SK-MEL-5 (cell line): ENCODE results near the gene ABHD10. TPM values are rescaled to one million over a fixed set of nuclear protein-coding genes. Genes with fewer than 3 reads are reported as not detected.

ENCODE experiments used
- DNase-seq: peaks from one replicate; pipeline ENCODE4 v3.0.0-alpha.2; 2016; ENCODE audit warnings: low read depth, low spot score
- in situ Hi-C: cut with HindIII; loops from 2 replicates; pipeline ENCODE4 v1.10.0; 2016; ENCODE audit warnings: low sequenced_read_pairs, high pct_unique_total_duplicates, low pct_unique_long_range_greater_than_20kb
- total RNA-seq: library from RNA; depleted of rRNA; stranded (reverse); fragments of >200 nt; shearing (Covaris generic); gene quantifications from 2 replicates; pipeline ENCODE4 v1.2.3, GENCODE V29; 2014

The ABHD10 gene
- total RNA-seq, 1 experiment from 2014 or later: 66.4 TPM

DNA sequence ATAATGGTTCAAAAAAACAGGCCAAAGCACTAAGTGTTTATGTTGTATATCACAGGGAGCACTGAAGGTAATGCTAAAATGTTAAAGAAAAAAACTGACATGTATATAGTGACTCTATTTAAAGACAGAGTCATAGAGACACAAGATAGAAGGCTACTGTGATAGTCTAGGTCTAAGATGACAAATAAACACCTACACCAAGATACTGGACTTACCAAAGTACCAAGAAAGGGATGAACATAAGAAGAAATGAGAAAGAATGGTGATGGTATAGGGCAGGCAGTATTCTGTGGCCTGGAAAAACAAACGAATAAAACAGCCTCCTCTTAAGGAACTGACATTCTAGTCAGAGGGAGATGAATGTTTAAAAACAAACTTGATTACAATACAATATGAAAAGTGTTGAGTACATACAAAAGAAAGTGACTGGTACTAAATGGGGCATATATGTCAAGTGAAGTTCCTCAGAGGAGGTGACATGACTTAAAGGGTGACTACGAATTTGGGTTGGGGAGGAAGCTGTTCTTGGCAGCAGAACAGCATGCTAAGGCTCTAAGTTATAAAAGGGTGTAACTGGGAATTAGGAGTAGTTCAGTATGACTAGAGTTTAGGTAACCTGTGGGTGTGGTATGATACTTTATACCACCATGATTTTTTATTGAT, 5.9 kb downstream of the ABHD10 start:
- no peak for DNase-seq
- in situ Hi-C loops: no loop called here

DNA sequence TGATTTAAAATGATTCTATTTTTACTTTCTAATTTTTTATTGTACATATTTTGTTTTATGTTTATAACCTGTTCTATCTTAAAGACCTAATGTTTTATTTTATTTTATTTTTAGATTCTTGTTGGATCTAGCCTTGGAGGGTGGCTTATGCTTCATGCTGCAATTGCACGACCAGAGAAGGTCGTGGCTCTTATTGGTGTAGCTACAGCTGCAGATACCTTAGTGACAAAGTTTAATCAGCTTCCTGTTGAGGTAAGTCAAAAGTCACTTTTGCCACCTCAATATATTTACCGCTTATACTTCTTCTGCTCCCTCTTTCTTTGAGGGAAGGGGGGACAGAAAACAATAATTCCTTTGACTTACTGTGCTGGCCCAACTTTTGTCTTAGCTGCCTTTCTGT, 8.0 kb downstream of the ABHD10 start:
- in situ Hi-C loops: no loop called here
- DNase-seq: no peak

DNA sequence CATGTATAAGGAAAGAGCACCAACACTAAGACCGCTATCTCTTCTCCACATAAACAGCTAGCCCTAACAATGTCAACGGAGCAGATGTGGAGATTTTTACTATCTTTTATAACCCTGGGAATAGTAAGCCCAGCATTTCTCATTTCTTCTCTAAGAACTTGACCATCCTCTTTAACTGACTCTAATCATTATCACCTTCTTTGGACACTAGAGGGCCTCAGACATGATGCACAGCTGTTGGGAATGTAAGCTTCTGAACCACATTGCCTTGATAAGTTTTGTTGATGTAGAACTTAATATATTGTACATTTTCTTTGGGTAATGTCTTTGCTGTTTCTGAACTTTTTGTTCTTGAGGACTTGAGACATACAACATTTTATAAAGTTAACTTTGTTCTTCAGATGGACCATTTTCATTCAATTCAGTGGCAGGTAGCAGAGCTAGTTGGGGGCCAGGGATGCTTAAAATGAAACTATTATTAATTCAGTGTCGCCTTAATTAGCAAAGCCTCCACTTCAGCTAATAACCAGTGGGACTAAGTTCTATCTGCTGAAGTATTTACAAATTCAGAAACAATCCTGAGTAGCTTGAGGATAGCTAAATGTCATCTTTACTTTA, 10.3 kb downstream of the ABHD10 start:
- in situ Hi-C loops: no loop called here

DNA sequence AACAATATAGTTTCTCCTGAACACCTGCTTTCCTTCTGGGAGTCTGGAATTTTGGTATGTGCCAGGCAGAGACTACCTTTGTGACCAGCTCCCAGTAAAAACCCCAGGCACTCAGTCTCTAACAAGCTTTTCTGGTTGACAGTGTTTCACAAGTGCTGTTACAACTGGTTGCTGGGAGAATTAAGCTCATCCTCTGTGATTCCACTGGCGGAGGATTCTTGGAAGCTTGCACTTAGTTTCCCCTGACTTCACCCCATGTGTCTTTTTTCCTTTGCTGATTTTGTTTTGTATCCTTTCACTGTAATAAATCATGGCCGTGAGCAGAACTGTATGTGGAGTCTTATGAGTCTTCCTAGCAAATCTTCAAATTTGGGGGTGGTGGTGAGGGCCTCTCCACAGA, 14.2 kb downstream of the ABHD10 start:
- DNase-seq: no peak
- in situ Hi-C loops: no loop called here

More for the DNA sequence above, 10.3 kb downstream of the ABHD10 start:
- peak; percentile 79 for DNase-seq

DNA sequence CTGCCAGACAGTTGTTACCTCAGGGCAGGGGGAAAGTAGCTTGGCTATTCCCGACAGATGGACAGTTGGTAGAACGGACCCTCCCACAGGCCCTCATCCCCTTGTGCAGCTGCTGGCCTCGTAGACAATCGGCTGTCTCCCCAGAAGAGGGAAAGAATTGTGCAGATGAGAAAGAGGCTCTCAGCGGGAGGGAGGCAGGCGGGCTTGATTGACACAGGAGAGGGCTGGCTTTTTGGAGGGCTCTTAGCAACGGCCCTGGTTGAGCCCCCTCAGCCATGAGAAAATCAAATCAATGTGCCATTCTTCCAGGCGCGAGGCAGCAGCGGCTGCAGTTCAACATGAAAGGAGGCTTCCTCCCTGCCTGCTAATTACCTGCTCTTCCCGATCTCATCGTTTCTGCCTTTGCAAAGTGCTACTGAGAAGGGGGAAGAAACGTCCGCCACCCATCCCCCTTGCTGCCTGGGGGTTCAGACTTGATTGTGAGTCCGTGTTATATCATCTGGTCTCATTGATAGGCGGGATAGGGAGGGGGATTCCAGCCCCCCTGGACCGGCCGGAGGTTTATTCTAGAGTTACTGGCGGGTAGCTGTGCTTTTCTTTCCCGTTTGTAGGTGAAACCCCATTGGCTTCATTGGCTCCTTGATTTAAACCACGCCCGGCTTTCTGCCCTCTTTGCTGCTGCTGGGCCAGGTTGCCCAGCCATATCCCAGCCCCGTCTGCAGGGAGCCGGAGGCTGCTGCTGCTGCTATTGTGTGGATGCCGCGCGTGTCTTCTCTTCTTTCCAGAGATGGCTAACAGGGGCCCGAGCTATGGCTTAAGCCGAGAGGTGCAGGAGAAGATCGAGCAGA, 20.0 kb downstream of the ABHD10 start, which contains the start of gene TAGLN3:
Gene TAGLN3 (plus strand): TSS at position 287 of the 848 bp plus-strand sequence. CDS start 501 bp downstream, at position 788.
- no peak for DNase-seq
- in situ Hi-C loops: no loop called here

DNA sequence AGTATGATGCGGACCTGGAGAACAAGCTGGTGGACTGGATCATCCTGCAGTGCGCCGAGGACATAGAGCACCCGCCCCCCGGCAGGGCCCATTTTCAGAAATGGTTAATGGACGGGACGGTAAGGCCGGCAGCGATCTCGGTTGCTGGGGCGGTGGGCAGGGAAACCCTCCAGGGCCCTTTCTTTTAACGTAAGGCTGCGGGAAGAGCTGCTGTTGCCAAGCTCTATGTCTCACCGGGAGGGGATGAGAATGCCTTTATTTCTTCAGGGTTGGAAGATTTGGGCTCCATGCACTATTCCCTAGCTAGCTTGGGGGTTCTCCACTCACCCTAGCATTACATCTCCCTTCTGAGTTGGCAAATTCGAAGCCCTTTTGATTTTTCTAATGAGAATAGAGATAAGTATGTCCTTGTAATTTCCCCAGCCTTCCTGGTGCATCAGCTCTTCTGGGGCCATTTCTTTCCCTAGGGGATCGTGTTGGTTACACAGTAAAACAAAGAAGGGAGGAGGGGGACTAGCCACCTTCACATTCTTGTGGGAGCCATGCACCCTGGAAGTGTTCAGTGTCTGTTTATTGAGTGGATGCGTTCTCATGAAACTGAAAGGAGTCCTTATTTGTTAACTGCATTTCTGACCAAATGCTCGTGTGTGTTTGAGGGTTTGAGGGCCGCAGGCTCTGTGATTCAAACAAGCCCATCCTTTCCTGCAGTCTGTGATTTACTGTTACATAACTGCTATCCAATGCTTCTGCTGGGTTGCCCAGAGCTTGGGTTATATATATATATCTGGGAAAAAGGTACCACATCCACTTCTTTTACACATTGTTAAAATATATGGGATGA, 20.9 kb downstream of the ABHD10 start:
- in situ Hi-C loops: no loop called here
- DNase-seq: no peak

DNA sequence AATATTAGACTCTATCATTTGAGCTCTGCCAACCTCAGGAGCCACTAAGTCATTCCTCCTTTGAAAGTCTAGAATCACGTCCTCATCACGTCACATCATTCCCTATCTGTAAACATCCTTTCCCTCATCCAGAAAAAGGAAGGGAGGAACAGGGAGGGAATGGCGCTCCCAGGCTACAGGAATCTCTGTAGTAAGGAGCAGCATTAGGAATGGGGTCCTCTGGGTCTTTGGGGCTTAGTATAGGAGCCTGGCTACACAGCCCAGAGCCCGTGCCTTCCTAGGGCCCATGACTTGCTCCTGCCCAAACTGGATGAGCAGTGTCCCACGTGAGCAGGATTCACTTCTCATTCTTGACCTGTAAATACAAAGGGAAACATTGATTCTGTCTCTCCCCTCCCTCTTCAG, 21.5 kb downstream of the ABHD10 start:
- in situ Hi-C loops: no loop called here
- no peak for DNase-seq

DNA sequence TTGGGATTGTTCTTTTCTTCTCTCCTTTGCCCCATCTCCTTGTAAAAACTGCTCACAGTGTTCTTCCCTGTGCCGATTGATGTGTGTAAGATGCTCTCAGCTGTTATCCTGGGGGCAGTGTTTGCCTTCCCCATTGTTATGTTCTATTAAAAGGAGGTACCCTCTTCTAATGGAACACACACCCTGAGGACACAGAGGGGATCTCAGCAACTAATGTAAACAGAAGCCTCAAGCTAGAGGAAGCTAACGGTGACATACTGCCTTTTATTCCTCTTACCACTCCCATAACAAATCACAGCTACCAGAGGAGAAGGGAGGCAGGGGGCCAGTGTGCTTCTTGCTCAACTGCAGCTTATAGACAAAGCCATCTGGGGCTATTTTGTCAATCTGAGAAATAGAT, 22.1 kb downstream of the ABHD10 start:
- DNase-seq: no peak
- in situ Hi-C loops: no loop called here

DNA sequence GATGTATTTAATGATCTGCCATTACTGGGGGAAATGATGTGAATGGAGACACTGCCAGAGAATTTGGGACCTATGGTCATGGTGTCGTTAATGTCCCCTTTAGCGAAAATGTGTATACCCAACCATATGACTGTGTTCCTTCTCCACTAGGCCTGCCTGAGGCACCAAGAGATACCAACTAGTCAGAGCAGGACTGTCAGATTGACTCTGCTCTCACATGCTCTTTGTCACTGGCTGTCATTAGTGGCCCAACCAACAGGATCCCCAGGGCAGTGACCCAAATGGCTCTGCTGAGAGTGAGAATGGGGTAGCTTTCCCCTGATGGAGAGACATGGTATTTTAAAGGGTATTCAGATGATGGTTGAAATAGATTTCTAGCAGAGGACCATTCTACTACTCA, 22.7 kb downstream of the ABHD10 start:
- in situ Hi-C loops: no loop called here
- DNase-seq: no peak

DNA sequence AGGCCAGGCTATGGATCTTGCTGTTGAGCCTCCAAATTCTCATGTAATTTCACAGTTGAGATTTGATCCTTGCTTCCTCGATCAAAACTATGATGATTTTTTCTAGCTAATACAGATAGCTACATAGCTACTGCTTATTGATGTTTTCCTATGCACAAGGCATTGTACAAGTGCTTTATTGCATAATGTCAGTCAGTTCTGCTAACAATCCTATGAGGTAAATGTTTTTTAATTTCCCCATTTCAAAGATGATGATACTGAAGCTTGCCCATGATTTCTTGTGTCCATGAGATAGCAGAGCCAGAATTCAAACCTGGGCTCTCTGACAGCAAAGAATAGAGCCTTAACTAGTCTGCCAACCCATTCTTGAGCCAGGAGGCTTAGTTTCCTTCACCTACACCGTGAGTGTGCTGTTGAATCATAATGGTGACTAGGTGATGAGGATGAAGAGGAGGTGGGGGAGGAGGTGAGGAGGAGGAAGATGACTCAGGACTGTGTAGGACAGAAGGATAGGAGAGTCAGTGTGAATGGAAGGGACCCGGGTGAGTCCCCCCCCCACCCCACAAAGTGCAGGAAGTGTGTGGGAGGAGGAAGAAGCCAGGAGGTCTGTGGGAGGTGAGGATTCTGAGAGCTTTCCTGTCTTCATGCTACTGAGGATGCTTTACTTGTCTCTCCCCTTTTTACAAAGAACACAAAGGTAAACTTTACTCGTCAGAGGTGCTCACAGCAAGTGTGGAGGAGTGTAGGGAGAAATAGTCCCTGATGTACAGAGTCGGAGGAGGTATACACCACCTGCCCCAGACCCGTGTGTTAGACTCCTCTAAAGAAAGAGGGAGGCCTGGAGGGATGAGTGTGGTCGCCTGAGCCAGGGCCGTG, 23.5 kb downstream of the ABHD10 start:
- in situ Hi-C loops: no loop called here
- no peak for DNase-seq

DNA sequence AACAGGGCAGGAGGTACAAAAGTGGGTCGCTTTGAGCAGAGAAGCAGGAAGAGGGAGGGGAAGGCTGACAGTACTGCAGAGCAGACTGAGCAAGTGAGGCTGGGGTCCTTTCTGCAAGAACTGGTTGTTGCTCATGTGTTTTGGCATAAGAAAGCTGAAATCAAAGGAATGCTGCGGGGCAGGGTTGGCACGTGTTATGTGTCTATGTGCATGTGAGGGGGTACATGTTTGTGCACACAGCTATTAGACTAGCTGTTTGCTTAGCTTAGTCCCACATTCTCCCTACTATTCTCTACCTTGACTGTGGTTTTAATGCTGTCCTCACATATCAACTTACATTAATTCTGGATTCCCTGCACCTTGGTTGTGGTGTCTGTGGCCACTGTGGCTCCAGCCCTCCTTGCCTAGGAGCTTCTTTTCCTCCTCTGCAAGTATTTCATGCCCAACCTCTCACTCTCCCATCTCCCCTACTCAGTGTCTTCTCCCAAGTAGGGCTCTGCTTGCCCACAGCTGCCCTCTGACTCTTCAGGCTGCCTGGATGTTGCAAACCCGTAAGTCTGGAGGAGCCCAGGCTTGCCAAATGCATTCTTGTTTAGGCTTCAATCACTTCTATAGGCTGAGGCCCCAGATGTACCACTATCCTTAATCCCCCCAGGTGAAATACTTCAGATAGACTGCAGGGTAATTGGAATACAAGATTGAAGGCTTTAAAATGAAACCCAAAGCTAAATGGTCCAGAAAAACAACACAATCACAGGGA, 24.7 kb downstream of the ABHD10 start:
- in situ Hi-C loops: no loop called here
- DNase-seq: no peak

DNA sequence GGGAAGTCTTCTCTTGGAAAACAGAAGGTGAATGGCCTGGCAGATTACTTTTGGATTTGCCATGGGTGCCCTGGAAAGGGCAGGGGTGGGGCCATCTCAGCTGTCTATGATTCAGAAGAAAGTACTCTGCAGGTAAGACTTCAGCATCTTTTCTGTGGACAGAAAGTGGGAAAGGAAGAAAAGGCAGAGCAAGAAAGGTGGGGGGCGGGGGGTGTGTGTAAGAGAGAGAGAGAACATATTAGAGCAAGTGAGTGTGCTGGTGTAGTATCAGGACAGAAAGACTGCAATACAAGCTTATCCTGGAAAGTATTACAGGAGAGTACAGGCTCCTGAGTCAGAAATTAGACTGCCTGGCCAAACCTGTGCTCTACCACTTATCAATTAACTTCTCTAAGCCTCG, 25.4 kb downstream of the ABHD10 start:
- in situ Hi-C loops: no loop called here
- no peak for DNase-seq

DNA sequence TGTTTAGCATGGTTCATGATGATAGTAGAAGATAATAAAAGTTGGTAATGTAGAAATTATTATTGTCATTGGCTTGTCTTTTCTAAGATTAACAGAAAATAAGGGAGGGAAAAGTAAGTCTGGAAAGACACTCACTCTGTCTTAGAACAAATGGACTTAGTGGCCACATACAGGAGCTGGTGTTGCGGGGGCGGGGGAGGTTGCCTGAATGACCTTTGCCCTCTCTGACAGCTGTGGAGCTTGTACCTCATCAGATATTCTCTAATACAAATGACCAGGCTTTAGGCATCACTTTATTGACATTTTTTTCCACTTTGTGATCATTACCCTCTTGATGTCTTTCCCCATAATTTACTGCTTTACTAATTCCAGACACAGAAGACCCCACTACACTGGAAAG, 25.8 kb downstream of the ABHD10 start:
- no peak for DNase-seq
- in situ Hi-C loops: no loop called here

DNA sequence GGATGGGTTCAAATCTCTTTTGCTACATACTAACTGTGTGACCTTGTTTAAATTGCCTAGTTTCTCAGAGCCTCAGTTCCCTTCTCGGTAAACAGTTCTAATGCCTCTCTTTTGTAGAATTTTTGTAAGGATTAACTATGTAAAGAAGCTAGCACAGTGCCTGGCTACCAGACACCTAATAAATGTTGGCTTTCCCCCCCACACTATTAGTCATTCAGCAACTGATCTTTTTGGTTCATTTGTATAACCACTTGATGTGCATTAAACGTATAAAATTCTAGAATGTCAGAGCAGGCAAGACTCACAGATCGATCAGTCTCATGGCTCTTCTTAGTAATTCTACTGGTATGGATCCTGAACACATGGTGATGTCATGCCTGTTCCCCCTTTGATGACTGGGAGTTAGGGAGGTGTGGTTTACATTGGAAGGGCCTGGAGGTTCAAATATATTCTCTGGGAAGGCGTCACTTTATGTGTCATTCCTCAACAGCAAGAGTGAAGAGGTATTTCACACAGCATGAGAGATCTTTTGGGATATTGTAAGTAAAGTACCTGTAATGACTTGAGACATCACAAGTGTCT, 26.4 kb downstream of the ABHD10 start:
- no peak for DNase-seq
- in situ Hi-C loops: no loop called here

DNA sequence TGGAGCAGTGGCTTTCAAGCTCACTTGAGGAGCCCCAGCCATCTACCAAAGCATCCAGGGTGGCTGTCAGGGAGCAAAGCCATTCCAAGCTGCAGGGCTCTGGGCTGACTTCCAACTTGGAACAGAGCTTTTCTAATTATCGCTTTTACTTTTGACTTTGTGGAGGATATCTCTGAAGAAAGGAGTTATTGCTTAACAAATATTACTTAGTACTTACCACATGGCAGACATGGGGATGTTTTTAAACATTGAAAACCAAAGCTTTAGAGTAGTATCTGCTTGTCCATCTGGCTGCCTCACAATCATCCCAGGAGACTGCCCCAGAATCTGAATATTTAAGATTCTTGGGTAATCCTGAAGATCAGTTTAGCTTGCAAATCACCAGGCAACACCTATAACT, 28.8 kb downstream of the ABHD10 start:
- in situ Hi-C loops: no loop called here
- DNase-seq: no peak

DNA sequence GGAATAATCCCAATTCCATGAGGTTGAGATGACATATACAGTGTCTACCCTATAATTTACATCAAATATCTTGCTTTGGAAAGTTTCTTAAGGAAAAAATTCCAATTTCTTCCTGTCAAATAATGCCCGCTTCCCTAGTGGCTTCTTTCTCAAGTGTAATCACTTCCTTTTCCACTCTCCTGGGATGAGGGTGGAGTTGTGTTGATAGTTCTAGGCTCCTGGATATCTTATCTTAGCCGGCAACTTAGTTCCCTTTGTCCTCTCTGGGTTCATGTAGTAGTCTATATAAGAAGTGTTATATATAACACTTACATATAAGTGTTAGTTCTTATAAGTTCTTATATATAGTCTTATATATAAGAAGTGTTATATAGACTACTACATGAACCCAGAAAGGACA, 30.8 kb downstream of the ABHD10 start:
- in situ Hi-C loops: no loop called here
- no peak for DNase-seq
